Mucosa of rectum (tissue), 2 donors: ENCODE data around the gene ADAMTS17.

ENCODE experiments used
- H3K27ac ChIP-seq, 2 donors: one replicate each; pipeline ENCODE4 v1.7.0; 2013; ENCODE audit warnings: inconsistent platforms in 2 of 2, low read depth in 2 of 2, low read length in 2 of 2
- H3K27me3 ChIP-seq, 2 donors: one replicate each; pipeline ENCODE4 v1.7.0; 2013; ENCODE audit warnings: low read length in 2 of 2; ENCODE audit not compliant: control insufficient read depth in 2 of 2, insufficient read depth in 2 of 2
- H3K36me3 ChIP-seq, 2 donors: one replicate each; pipeline ENCODE4 v1.7.0; 2013; ENCODE audit warnings: low read length in 2 of 2; ENCODE audit not compliant: control insufficient read depth in 2 of 2, insufficient read depth in 2 of 2
- H3K4me1 ChIP-seq, 2 donors: one replicate each; pipeline ENCODE4 v1.7.0; 2013; ENCODE audit warnings: low read length in 2 of 2, mild to moderate bottlenecking in 1 of 2; ENCODE audit not compliant: control insufficient read depth in 2 of 2, insufficient read depth in 2 of 2
- H3K4me3 ChIP-seq, 2 donors: one replicate each; pipeline ENCODE4 v1.7.0; 2013; ENCODE audit warnings: low read length in 2 of 2
- H3K9ac ChIP-seq, 2 donors: one replicate each; pipeline ENCODE4 v1.7.0; 2013; ENCODE audit warnings: low read length in 2 of 2, low read depth in 1 of 2, mild to moderate bottlenecking in 1 of 2
- H3K9me3 ChIP-seq, 2 donors: one replicate each; pipeline ENCODE4 v1.7.0; 2013; ENCODE audit warnings: low read length in 2 of 2; ENCODE audit not compliant: control insufficient read depth in 2 of 2
- donor health status: healthy.
- donor health status: Normal muscosa, but diverticular disease.

Gene ADAMTS17

GRCh38 chr15:100241572-100242482, 99.9 kb downstream of the ADAMTS17 start:
- Histone ChIP-seq H3K27ac (no peak overlapping the region), H3K9me3 (no peaks in the 10 kb centered on the region), H3K27me3 (no peaks in the 10 kb centered on the region), H3K4me1 (no peaks in the 10 kb centered on the region), H3K36me3 (no peaks in the 10 kb centered on the region), H3K4me3 (no peak overlapping the region), H3K9ac (no peak overlapping the region)

- Histone ChIP-seq H3K9ac (no peak overlapping the region), H3K9me3 (no peaks in the 10 kb centered on the region), H3K4me1 (peaks cover 0 to 5% of the 10 kb centered on the region in 2 donors), H3K4me3 (no peak overlapping the region), H3K27ac (no peak overlapping the region), H3K36me3 (no peaks in the 10 kb centered on the region), H3K27me3 (no peaks in the 10 kb centered on the region)
Observed at GRCh38 chr15:100236981-100237720, 104.6 kb downstream of the ADAMTS17 start.

DNA sequence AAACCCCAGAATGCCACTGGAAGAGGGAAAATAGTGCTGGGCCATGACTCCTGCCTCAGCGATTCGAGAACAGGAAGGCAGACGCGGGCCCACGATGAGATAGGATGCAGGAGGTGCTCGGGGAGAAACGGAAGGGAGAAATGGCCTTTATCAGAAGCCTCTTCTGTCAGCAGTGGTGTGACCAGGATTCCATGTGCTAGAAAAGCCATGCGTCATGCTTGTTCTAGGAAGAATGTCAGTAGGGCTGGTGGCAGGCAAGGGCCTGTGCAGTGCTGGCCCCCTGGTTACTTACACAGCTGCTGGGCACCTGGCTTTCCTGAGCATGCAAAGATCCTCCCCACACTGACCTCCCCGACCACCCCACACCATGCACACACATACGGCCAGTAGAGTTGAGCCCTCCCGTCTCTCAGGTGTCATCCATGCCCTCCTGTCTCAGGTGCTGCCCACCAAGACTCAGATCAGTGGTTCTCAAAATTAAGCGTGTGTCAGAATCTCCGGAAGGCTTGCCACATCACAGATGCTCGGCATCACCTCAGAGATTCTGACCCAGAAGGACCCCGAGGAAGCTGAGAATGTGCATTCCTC, 106.7 kb downstream of the ADAMTS17 start:
- Histone ChIP-seq H3K9me3 (no peaks in the 10 kb centered on the region), H3K4me1 (peaks cover 0 to 5% of the 10 kb centered on the region in 2 donors), H3K27me3 (no peaks in the 10 kb centered on the region), H3K9ac (no peak overlapping the region), H3K27ac (no peak overlapping the region), H3K4me3 (no peak overlapping the region), H3K36me3 (no peaks in the 10 kb centered on the region)

DNA sequence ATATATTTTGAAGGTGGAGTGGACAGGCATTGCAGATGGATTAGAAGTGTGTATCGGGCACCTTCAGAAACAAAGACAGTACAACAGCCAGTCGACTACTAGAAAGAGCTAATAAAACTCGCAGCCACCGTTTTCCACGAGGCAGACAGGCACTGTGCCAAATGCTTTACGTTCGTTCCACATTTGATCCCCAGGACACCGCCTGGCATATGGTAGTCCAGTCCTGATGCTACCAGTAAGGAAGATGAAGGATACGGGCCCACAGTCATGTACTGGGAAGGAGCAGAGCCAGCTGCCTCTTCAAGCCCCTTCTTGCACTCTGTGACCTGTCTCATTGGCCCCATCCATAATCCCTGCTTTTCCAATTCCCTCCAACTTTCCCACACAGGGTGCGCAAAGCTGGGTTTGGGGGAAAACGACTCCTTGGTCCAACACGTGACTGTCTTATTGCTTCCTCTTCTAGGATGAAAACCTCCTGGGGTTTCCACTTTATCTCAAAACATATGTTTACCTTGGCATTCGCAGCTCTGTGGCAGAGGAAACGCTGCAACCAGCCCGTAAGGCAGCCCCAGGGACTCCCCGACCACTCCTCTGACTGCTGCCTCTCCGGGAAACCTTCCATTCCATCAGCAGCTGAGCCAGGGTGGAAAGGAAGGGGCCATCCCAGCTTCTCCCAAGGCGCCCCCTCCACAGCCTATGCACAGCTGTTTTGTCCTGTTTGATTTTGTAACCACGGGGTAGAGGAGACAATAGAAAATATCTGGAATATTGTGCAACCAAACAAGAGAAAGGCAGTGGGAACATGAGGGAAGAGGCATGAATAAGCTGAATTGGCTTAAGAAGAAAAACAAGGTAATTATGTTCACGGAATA, 107.4 kb downstream of the ADAMTS17 start:
- Histone ChIP-seq H3K27me3 (no peaks in the 10 kb centered on the region), H3K9me3 (no peaks in the 10 kb centered on the region), H3K27ac (no peak overlapping the region), H3K4me1 (peaks cover 0 to 5% of the 10 kb centered on the region in 2 donors), H3K36me3 (no peaks in the 10 kb centered on the region), H3K4me3 (no peak overlapping the region), H3K9ac (no peak overlapping the region)

- Histone ChIP-seq H3K4me1 (peaks cover 0 to 5% of the 10 kb centered on the region in 2 donors), H3K4me3 (no peak overlapping the region), H3K27ac (no peak overlapping the region), H3K9ac (no peak overlapping the region), H3K36me3 (no peaks in the 10 kb centered on the region), H3K27me3 (no peaks in the 10 kb centered on the region), H3K9me3 (no peaks in the 10 kb centered on the region)
Observed at GRCh38 chr15:100230784-100231183, 111.0 kb downstream of the ADAMTS17 start.

GRCh38 chr15:100229181-100230163, 112.3 kb downstream of the ADAMTS17 start:
- Histone ChIP-seq H3K27ac (no peak overlapping the region), H3K4me3 (no peak overlapping the region), H3K4me1 (peaks cover 0 to 3% of the 10 kb centered on the region in 2 donors), H3K9ac (no peak overlapping the region), H3K27me3 (no peaks in the 10 kb centered on the region), H3K36me3 (no peaks in the 10 kb centered on the region), H3K9me3 (no peaks in the 10 kb centered on the region)

DNA sequence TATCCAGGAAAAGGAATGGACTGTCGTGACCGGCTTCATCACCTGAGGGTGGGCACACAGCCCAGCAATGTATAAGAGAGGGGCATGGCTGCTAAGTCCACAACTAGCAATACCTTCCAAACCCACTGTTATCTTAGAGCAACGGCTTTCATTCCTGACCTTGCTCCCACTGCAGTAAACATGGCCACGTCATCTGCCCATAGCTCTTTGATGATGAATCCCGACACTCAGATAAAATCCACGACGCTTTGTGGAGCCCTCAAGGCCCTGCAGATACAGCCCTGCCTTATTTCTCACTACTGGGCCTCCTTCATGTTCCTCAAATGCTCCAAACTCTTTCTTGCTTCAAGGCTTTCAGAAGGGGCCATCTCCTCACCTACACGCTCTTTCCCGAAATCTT, 114.0 kb downstream of the ADAMTS17 start:
- Histone ChIP-seq H3K9me3 (no peaks in the 10 kb centered on the region), H3K36me3 (no peaks in the 10 kb centered on the region), H3K27me3 (no peaks in the 10 kb centered on the region), H3K4me1 (no peaks in the 10 kb centered on the region), H3K4me3 (no peak overlapping the region), H3K27ac (no peak overlapping the region), H3K9ac (no peak overlapping the region)

DNA sequence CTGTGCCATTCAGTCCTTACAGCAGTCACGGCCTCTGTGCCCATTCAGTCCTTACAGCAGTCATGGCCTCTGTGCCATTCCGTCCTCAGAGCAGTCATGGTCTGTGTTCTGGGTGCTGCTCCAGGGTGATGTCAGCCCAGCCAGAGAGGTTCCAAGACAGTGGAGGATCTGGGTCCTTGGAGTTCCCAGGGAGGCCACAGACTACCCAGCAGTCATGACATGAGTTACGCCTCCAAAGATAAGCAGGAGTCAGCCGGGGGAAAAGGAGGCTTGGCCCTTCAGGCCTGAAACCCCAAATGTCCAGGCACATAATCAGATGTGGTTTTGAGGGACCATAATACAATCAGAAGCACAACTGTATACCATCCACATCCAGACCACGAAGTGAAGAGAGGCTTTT, 115.7 kb downstream of the ADAMTS17 start:
- H3K9me3 ChIP-seq, result no peaks in the 10 kb centered on the region
- H3K9ac ChIP-seq, result no peak overlapping the region
- H3K4me1 ChIP-seq, result no peaks in the 10 kb centered on the region
- H3K27ac ChIP-seq, result no peak overlapping the region
- no peaks in the 10 kb centered on the region for H3K27me3 ChIP-seq
- no peaks in the 10 kb centered on the region for H3K36me3 ChIP-seq
- no peak overlapping the region for H3K4me3 ChIP-seq
